NCI-H1092 treated with DMSO at 0.1 percent for 48 hours (cell line): Measurements from ENCODE around the gene SOX10.

Source experiments
- DNase-seq: peaks from one replicate; lab custom pipeline; 2025; lab: John Stamatoyannopoulos, UW

The SOX10 gene

DNA sequence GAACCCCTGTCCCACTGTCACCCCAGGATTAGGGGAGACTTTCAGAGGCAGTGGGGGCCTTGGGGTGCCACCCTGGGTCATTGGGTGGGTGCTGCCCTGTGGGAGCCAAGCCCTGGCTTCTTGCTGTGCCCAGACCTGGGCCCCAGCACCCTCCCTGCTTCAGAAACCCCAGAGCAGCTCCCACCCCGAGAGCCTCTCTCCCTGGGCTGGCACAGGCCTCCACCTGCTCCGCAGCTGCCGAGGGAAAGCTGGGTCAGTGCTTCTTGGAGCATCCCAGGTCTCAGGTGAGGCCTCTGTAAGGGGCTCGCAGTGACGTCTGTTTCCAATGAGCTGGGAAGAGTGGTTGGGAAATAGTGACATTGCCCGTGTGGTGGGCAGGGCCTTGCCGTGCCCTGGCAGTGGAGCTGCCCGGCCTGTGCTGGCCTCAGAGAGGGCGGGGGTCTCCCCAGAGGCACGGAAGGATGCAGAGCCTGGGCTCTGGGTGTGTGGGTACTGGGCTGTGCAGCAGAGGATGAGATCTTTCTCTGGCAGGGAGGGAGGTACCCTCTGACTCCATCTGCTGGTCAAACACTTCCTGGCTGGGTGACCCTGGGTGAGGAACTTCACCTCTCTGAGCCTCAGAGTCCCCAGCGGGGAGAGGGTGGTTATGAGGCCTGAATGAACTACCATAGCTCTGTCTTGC, 53.9 kb downstream of the SOX10 start:
- no peak for DNase-seq

DNA sequence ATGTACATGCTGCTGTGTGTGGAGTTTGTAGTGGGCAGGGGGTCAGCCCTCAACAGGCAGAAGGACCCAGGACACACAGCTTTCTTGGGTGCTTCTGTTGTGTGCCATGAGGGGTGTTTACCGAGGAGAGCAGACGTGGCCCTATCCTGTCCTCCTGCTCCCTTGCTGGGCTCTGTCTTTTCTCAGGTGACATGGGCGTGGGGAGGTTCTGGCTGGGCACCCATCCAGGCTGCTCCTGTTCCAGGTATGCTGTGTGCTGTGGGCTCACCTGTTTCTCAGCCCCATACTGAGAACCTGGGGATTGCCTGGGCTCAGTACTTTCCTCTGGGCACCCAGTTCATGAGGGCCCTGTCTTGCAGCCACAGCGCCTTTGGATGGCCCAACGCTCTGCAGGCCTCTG, 55.0 kb downstream of the SOX10 start:
- DNase-seq = no peak

DNA sequence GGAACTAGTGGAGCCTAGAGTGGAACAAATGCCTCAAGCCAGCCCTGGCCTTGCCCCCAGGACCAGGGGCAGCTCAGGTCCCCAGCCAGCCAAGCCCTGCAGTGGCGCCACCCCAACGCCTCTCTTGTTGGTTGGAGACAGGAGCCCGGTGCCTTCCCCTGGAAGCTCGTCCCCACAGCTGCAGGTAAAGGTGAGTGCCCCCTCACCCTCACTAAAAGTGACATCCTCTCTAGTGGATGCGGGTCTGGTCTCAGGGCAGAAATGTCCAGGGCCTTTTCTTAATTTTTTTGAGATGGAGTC, 56.8 kb downstream of the SOX10 start:
- DNase-seq = no peak

DNA sequence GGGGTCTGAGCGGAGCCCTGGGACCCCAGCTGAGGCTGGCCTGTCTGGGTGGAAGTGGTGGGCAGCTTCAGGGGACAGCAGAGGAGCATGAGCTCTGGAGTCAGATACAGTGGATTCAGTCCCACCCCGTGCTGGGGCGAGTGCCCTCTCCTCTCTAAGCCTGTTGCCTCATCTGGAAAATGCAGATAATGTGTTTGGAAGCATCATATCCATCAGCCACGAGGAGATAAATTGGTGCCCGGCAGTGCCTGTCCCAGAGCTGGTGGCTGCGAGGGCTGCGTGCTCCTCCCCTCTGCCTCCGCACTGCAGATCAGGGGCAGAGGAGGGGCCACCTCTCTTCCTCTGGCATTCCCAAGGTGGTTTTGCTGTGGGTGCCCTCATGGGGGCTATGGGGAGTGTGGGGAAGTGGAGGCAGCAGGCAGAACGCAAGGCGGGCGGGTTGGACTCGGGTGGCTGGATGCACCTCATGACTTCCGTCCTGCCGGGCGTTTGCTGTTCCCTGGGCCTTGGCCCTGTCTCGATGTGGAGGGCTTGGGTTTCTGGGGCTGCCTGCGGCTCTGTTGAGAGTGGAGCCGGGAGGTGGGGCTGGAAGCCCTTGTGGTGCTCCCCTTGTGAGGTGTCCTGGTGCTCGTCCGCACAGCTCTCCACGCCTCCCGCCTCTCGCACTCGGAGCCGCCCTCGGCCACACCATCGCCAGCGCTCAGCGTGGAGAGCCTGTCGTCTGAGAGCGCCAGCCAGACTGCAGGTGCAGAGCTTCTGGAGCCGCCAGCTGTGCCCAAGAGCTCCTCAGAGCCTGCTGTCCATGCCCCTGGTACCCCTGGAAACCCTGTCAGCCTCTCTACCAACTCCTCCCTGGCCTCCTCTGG, 57.4 kb downstream of the SOX10 start:
- no peak for DNase-seq

DNA sequence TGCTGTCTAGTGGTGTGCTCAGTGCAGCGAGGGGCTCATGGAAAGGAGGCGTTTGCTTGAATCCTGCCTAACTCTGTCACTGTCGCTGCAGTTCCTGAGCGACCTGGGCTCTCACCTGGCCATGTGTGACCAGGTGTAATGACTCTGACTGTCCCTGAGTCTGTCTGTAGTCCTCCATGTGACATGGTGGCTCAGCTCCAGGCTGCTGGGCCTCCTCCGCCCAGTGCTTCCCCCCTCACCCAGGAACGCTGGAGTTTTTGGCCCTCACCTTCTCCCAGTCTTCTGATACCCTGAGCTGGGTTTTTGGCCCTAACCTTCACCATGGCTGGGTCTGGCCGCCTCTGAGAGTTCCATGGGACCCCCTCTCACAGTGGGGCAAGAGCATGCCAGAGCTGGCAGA, 58.0 kb downstream of the SOX10 start:
- DNase-seq = no peak

DNA sequence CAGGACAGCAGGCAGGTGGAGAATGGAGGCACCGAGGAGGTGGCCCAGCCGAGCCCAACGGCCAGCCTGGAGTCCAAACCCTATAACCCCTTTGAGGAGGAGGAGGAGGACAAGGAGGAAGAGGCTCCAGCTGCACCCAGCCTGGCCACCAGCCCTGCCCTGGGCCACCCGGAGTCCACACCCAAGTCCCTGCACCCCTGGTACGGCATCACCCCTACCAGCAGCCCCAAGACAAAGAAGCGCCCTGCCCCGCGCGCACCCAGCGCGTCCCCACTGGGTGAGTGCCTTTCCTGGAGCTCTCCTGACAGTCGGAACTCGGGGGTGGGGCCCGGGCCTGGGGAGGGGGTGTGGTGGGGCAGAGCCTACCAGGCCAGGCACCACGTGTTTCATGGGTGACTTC, 58.6 kb downstream of the SOX10 start:
- no peak for DNase-seq

DNA sequence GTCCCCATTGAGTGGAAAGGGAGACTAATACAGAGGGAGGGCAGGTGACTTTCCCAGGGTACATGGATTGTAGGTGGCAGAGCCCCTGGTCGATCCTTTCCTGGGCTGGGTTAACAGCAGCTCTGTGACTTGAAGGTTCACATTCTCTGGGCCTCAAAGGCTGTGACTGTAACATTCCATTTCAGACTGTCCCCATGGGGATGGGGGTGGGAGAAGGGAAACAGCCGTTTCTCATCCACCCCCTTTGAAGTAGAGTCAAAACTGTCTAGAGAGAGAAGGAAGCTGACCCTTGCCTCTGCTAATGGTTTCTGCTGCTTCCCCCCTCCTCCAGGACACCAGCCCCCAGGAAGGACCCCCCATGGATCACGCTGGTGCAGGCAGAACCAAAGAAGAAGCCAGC, 59.0 kb downstream of the SOX10 start:
- DNase-seq = no peak

DNA sequence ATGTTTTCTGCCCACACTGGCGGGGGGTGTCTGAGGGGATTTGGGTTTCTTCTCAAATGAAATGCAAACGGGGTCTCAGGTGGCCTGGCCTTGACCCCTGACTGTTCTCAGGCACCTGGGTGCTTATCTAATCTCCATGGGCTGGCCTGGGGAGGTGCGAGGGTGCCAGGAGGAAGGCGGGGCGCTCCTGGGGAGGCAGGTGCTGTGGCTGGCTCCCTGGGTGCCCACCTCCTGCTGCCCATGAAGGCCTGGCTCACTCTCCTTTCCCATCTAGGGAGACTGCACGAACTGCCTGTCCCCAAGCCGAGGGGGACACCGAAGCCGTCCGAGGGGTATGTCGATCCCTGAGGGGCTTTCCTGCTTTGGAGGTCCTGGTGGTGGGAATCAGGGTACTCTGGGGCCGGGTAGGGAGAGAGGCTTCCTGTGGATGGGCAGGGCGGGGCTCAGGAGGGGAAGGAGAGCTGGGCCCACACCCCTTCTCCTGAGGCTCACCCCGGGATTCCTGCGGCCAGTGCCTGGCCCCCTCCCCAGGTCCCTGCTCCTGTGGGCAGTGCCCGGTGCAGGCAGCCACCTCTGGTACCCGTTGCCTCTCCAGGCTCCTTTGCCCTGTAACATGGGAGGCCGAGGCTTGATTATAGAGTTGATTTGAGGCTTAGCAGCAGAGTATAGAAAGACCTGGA, 59.8 kb downstream of the SOX10 start:
- no peak for DNase-seq

DNA sequence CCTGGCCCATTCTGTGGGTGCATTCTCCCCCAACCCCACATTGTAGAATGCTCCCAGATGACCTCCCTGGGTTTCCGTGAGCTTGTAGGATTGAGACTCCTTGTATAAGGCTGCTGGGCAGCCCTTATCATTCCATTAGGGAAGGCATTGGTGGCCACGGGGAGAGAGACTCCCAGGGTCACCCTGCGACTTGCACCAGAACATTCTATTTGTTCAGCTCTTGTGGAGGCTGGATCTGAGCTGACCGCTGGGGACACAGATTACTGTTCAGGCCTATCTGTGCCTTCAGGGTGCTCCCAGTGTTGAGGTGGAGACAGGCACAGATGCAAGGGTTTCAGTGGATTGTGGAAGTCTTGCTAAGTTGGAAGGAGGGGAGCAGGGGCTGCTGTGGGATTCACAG, 60.4 kb downstream of the SOX10 start:
- DNase-seq = no peak
